SK-N-MC (cell line): ENCODE results near the gene ZBTB21.
A peak's percentile ranks its signal among the peaks of the same experiment; 100 is the strongest.

ENCODE experiments used
- DNase-seq: peaks from one replicate; pipeline ENCODE4 v3.0.0-alpha.2; 2011; ENCODE audit warnings: low read depth, low spot score
- H3K27ac ChIP-seq: fragments of 200-600 bp; sonication (generic); 2 replicates; pipeline ENCODE4 v1.5.1; 2016; ENCODE audit warnings: mixed run types
- H3K36me3 ChIP-seq: fragments of 200-600 bp; sonication (generic); 2 replicates; pipeline ENCODE4 v1.6.1; 2017; ENCODE audit warnings: antibody characterized with exemption, low read length, mixed read lengths; ENCODE audit not compliant: insufficient read depth
- H3K4me3 ChIP-seq: fragments of 200-600 bp; sonication (generic); 2 replicates; pipeline ENCODE4 v1.5.1; 2016
- H3K9ac ChIP-seq: fragments of 200-600 bp; sonication (generic); 2 replicates; pipeline ENCODE4 v1.8.0; 2017; ENCODE audit warnings: mixed run types, mixed read lengths; ENCODE audit not compliant: insufficient read length
- H3K9me3 ChIP-seq: fragments of 200-600 bp; sonication (generic); 2 replicates; pipeline ENCODE4 v1.6.1; 2017; ENCODE audit warnings: low read depth, mild to moderate bottlenecking, antibody characterized with exemption, low read length, moderate library complexity, mixed read lengths
- EZH2 ChIP-seq: fragments of 200-600 bp; sonication (generic); IDR thresholded peaks from one replicate; pipeline ENCODE4 v1.6.1; 2017; ENCODE audit warnings: antibody characterized with exemption
- FOXP2 ChIP-seq: optimal IDR thresholded peaks from 2 replicates; pipeline ENCODE3; 2011; ENCODE audit warnings: mild to moderate bottlenecking, moderate library complexity; ENCODE audit not compliant: insufficient read depth; ENCODE audit errors: extremely low read length, control extremely low read depth
- POLR2AphosphoS5 ChIP-seq: IDR thresholded peaks from 2 replicates; pipeline ENCODE4 v1.6.1; 2012; ENCODE audit warnings: mild to moderate bottlenecking, low read depth, low read length, borderline replicate concordance

Gene ZBTB21

DNA sequence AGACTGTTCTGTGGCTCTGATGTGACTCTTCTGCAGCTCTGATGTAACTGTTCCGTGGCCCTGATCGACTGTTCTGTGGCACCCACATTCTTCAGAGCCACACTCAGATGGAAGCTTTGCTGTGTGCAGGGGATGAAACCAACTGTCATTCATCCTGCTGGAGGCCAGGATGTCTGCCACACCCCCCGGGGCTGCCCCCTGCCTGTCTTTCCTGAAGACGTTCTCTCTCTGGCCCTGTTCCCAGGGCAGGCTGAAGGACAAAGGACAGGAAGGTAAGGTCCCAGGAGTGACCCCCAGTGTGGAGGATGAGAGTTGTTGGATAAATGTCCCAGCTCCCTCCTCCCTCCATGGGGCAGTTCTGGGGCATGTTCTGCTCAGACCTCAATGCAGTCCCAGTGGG lies 31.6 kb upstream of the ZBTB21 start:
- no peak overlapping the region for H3K27ac ChIP-seq
- no peaks in the 10 kb centered on the region for H3K9me3 ChIP-seq
- no peak overlapping the region for H3K4me3 ChIP-seq
- no peak overlapping the region for H3K9ac ChIP-seq
- TF ChIP-seq EZH2 (no peak), POLR2AphosphoS5 (no peak), FOXP2 (no peak)
- DNase-seq: no peak
- H3K36me3 ChIP-seq: no peaks in the 10 kb centered on the region

DNA sequence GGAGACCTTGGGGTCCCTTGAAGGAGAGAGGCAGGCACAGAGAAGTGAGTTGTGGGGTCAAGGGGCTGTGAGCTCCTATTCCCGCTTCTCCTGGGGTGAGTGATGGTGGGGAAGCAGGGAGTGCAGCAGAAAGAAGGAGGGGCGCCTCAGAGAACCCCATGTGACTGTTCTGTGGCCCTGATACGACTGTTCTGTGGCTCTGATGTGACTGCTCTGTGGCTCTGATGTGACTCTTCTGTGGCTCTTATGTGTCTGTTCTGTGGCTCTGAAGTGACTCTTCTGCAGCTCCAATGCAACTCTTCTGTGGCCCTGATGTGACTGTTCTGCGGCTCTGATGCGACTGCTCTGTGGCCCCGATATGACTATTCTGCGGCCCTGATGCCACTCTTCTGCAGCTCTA lies 31.1 kb upstream of the ZBTB21 start:
- no peak for TF ChIP-seq EZH2
- TF ChIP-seq FOXP2: no peak
- no peak for TF ChIP-seq POLR2AphosphoS5
- no peak for DNase-seq
- Histone ChIP-seq H3K9ac (no peak overlapping the region), H3K4me3 (no peak overlapping the region), H3K36me3 (no peaks in the 10 kb centered on the region), H3K9me3 (no peaks in the 10 kb centered on the region), H3K27ac (no peak overlapping the region)

DNA sequence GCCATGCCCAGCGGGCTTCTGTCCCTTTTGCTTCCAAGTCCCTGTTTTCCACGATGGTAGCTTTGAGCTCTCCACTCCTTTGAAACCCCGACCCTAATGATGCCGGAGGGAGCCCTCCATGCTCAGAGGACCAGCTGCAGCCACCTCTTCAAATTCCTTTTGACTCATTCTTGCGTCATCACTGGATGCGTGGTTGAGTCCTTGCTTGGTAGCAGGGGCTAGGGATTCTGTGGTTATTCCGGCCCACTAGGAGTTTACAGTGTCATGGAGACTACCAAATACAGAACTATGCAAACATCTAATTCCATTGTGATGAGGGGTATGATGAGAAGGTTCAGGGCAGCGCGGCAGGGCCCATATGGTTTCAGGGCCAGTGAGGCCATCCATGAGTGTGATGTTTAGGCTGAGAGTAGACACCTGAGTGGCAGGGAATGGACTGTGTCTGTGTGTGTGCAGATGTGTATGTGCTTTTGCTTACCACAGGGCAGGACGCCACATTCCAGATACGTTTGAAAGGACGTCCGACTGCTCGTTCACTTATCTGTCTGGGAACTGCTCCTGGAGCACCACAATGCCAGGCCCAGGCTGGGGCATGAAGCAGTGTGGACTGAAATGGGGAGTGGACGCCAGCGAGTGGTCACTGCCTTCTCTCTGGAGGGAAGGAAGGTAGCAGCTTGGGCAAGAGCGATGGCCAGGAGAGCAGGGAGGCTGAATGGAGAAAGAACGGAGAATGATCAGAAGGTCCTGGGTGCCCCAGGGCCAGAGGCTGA lies 30.4 kb upstream of the ZBTB21 start:
- Histone ChIP-seq H3K4me3 (no peak overlapping the region), H3K9me3 (no peaks in the 10 kb centered on the region), H3K9ac (no peak overlapping the region), H3K27ac (no peak overlapping the region), H3K36me3 (no peaks in the 10 kb centered on the region)
- TF ChIP-seq POLR2AphosphoS5 (no peak), EZH2 (no peak), FOXP2 (no peak)
- DNase-seq: no peak

DNA sequence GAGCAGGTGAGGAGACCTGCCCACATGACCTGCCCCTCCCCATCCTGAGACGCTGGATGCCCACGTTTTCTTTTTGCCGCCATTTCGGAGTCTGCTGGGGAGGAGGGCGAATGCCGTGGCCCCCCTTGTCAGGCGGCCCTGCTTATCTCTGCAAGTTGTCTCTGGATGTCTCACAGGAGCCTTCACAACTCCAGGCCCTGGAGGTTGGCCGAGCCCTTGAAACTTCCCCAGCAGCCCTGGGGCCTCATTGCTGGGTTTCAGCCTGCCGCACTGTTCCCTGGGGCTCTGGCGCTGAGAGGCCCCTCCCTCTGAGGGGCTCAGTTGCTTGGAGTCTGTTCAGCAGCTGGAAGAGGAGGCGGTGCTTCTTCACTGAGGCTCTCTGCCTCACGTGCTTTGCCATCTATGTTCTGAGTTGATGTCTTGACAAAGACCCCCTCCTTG lies 29.8 kb upstream of the ZBTB21 start:
- Histone ChIP-seq H3K9me3 (no peaks in the 10 kb centered on the region), H3K27ac (no peak overlapping the region), H3K36me3 (no peaks in the 10 kb centered on the region), H3K4me3 (peak overlapping the region; percentile 31; the same call in 1 of the 2 replicates), H3K9ac (no peak overlapping the region)
- DNase-seq: no peak
- TF ChIP-seq EZH2 (no peak), POLR2AphosphoS5 (no peak), FOXP2 (no peak)

DNA sequence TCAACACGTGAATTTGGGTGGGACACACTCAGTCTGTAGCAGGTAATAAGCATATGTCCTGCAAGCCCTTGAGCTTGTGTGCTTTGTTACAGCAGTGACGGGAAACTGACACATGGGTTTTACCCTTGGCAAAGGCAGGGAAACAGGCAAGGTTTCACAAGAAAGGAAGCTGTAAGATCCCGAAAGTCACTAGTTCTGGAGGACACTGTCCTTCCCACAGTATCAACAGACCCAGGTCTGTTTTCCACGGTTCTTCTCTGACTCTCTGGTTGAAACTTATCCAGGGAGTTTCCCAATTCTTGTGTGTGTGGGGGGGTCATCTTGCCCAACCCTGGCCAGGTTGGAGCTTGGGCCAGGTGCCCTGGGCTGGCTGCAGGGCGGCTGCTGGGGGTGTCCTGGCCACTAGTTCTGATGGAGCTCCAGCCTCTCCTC lies 29.3 kb upstream of the ZBTB21 start:
- Histone ChIP-seq H3K9ac (no peak overlapping the region), H3K27ac (0 out of 2 replicates have a peak overlapping the region, but pooled peaks have one; percentile 35), H3K4me3 (peak overlapping the region; percentile 31; the same call in 1 of the 2 replicates), H3K9me3 (no peaks in the 10 kb centered on the region), H3K36me3 (no peaks in the 10 kb centered on the region)
- DNase-seq: no peak
- TF ChIP-seq EZH2 (no peak), FOXP2 (no peak), POLR2AphosphoS5 (no peak)

DNA sequence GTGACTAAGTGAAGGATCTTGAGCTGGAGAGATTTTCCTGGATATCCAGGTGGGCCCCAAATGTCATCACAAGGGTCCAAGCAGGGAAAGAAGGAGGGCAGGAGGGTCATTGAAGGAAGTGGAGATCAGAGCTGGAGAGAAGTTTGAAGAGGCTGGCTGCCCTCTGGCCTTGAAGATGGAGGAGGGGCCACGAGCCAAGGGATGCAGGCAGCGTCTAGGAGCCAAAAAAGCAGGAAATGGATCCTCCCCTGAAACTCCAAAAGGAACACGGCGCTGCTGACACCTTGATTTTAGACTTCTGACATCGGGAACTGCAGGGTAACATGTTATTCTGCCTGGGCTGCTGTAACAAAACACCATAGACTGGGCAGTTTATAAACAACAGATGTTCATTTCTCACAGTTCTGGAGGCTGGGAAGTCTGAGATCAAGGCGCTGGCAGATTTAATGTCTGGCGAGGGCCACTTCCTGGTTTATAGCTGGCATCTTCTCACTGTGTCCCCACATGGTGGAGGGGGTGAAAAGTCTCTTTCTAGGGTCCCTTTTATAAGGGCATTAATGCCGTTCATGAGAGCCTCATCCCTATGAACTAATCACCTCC lies 28.8 kb upstream of the ZBTB21 start:
- 0 out of 2 replicates have a peak overlapping the region, but pooled peaks have one; percentile 35 for H3K27ac ChIP-seq
- no peak for DNase-seq
- no peak for TF ChIP-seq POLR2AphosphoS5
- no peak for TF ChIP-seq EZH2
- no peak for TF ChIP-seq FOXP2
- no peak overlapping the region for H3K9ac ChIP-seq
- no peaks in the 10 kb centered on the region for H3K36me3 ChIP-seq
- H3K9me3 ChIP-seq: no peaks in the 10 kb centered on the region
- no peak overlapping the region for H3K4me3 ChIP-seq

DNA sequence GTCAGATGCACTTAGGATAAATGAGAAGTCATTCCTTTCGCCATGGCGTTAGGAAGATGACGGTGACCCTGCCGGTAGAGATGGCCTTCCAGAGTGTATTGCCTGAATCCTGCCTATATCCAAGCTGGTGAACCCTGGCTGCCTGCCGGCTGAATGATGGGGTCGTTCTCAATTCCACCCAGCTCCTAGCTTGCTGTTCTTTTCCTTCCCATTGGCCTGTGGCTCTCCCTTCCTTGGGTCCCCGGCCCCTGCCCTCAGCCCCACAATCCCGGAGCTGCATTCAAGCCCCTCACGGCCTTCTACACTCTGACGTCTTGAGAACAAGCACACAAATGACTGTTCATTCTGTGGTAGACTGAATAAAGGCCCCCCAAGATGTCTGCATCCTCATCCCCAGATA lies 28.2 kb upstream of the ZBTB21 start:
- Histone ChIP-seq H3K4me3 (no peak overlapping the region), H3K36me3 (no peaks in the 10 kb centered on the region), H3K9ac (no peak overlapping the region), H3K9me3 (no peaks in the 10 kb centered on the region), H3K27ac (no peak overlapping the region)
- TF ChIP-seq FOXP2: no peak
- no peak for TF ChIP-seq POLR2AphosphoS5
- TF ChIP-seq EZH2: no peak
- DNase-seq: no peak

DNA sequence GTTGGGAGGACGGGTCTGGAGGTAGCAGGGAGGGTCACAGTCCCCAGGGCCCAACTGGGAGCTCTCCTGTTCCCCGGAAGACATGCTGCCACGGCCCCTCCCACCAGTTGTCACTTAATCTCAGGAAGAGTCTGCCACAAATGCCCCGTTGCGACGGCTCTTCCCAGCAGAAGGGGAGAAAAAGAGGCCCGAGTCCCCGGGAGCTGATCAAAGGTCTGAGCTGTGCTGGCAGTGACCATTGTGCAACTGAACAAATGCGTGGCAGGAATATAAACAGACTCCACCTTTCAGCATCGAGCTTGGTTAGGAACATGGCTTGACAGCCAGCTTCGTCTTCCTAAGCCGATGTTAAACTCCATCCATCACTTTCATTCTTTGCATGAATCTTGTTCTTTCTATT lies 27.8 kb upstream of the ZBTB21 start:
- no peak overlapping the region for H3K4me3 ChIP-seq
- H3K27ac ChIP-seq: no peak overlapping the region
- no peaks in the 10 kb centered on the region for H3K9me3 ChIP-seq
- H3K9ac ChIP-seq: no peak overlapping the region
- no peaks in the 10 kb centered on the region for H3K36me3 ChIP-seq
- TF ChIP-seq POLR2AphosphoS5: no peak
- TF ChIP-seq FOXP2: no peak
- no peak for TF ChIP-seq EZH2
- no peak for DNase-seq
